GM18517 (cell line): ENCODE data around the gene KRTAP4-4.

Experiments used
- ATAC-seq: cut with Tn5 transposase; IDR thresholded peaks from one replicate; pipeline ENCODE4 v1.9.1; 2021; ENCODE audit warnings: mild to moderate bottlenecking, moderate library complexity; ENCODE audit not compliant: unreplicated experiment

KRTAP4-4 gene

GRCh38 chr17:41116297-41116696 is 44.3 kb downstream of the KRTAP4-4 start:
- no peak for ATAC-seq

DNA sequence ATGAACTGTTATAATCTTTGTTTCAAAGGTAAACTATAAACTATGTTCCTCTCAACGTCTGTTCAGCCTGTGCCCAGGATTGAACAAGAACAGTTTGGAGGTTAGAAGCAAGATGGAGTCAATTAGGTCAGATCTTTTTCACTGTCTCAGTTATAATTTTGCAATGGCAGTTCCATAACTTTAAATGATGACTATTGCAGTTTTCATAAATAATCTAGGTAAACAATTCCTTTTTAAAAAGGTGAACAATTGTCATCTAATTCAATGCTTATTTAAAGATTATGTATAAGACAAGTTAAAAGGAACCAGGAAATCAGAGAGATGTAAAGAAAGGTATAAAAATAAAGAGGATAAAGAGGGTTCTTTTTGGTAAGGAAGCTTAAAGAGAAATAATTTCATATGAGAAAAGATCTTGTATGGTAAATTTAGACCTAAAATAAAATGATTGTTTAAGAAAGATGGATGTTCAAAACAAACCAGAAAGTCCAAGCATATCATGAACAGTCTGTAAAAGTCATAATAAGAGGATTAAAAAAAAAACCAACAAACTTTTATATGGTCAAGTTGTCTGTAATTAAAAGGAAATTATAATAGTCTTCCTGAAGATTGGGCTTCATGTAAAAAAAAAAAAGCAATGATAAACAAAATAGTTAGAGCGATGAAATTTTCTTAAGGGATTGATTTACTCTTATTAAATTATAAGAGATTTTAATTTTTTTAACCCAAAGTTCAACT is 49.2 kb downstream of the KRTAP4-4 start:
- no peak for ATAC-seq
